PFSK-1 (cell line): Measurements from ENCODE around the gene LIME1.

Source experiments
- FOXP2 ChIP-seq: optimal IDR thresholded peaks from 2 replicates; pipeline ENCODE3; 2011; ENCODE audit warnings: borderline replicate concordance, control low read depth, inconsistent platforms; ENCODE audit not compliant: insufficient read depth; ENCODE audit errors: extremely low read length, extremely low read depth
- POLR2AphosphoS5 ChIP-seq: IDR thresholded peaks from 2 replicates; pipeline ENCODE4 v1.6.1; 2012; ENCODE audit warnings: low read depth, mild to moderate bottlenecking, control low read depth, low read length, moderate library complexity
- REST ChIP-seq, 2 experiments: IDR thresholded peaks; 2 replicates each; pipeline versions ENCODE4 v1.6.1 to v1.8.0; 2011 to 2012; ENCODE audit warnings: low read depth in 2 of 2, low read length in 2 of 2, control low read depth in 1 of 2, inconsistent platforms in 1 of 2, mild to moderate bottlenecking in 1 of 2, moderate library complexity in 1 of 2; ENCODE audit not compliant: insufficient read depth in 1 of 2
- SIN3A ChIP-seq: IDR thresholded peaks from 2 replicates; pipeline ENCODE4 v1.6.1; 2012; ENCODE audit warnings: mild to moderate bottlenecking, low read length, moderate library complexity, borderline replicate concordance; ENCODE audit not compliant: insufficient read depth

DNA sequence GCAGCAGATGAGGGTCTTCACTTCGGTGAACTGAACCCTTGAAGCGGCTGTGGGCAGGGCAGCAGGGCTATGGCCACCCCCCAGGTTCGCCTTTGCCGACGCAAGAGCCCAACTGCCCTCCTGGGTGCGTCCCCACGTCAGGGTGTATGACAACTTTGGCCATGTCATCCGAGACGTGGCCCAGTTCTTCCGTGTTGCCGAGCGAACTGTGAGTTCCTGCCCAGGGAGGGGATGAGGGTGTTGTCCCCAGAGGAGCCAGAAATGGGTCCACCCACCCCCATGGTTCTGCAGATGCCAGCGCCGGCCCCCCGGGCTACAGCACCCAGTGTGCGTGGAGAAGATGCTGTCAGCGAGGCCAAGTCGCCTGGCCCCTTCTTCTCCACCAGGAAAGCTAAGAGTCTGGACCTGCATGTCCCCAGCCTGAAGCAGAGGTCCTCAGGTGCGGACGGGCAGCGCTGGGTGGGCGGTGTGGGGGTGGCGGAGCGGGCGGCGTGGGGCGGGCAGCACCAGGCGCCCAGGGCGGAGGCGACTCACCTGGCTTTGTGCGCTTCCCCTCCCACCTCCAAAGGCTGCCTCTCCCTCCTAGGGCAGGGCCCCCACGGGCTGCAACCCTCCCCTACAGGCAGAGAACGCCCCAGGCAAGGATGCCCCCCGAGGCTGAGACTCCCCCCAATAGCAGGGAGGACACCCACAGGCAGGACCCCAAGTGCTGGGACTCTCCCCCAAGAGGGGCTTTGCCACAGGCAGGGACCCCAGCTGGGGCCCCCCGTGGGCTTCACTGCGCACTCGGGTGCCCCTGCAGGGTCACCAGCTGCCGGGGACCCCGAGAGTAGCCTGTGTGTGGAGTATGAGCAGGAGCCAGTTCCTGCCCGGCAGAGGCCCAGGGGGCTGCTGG lies 46.2 kb upstream of the LIME1 start:
- TF ChIP-seq POLR2AphosphoS5 (no peak), REST (IDR thresholded peaks at IDR 0.05; ENCODE audit: insufficient read depth in 1 of 2, low read depth in 2 of 2, low read length in 2 of 2) (no peak), FOXP2 (no peak), SIN3A (no peak)
